Effector CD4-positive, alpha-beta T cell (primary cell): ENCODE measurements around the gene C8G.

ENCODE experiments used
- DNase-seq: peaks from one replicate; pipeline ENCODE4 v3.0.0-alpha.2; 2020
- total RNA-seq: gene quantifications from one replicate; lab custom pipeline; 2026; lab: John Stamatoyannopoulos, UW

The C8G gene
- 0.75 reads per million for total RNA-seq

DNA sequence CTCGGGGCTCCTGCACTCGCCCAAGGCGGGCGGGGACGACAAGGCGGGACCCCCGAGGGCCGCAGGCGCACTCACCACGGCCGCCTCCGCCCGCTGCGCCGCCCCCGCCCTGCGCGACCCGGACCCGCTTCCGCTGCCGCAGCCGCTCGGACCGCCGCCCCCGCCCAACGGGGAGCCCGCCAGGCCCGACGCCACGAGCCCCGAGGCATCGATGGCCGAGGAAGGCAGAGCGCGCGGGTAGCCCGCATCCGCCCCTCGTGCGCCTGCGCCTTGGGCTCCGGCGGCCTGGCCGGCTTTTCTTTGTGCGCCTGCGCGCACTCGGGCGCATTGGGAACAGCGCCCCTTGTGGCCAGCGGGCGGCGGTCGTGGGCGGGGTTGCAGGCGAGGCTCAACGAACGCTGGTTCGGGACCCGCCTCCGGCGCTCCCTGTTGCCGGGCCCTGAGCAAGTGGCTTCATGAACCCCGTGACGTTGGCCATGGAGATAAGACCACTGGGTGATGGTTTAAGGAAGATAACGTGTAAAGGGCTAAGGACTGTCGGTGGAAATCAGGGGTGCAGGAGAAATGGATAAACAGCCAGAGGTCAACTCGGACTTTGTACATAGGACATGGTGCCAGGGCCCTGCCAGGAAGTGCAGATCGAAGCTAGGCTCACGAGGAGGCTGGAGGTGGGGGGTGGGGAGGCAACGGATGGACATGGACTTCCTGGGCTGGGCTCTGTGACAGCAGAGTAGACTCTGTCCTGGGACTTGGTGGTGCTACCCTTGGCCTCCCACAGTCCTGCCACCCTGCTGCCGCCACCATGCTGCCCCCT, at the start of gene C8G, which contains the start of gene FBXW5:
Gene C8G (plus strand): TSS at position 725 of the 814 bp plus-strand sequence. CDS start 78 bp downstream, at position 803.
Gene FBXW5 (minus strand): TSS at position 220 of the 814 bp plus-strand sequence. CDS start 655 bp downstream, outside the sequence.
- DNase-seq, result peak; percentile 90

DNA sequence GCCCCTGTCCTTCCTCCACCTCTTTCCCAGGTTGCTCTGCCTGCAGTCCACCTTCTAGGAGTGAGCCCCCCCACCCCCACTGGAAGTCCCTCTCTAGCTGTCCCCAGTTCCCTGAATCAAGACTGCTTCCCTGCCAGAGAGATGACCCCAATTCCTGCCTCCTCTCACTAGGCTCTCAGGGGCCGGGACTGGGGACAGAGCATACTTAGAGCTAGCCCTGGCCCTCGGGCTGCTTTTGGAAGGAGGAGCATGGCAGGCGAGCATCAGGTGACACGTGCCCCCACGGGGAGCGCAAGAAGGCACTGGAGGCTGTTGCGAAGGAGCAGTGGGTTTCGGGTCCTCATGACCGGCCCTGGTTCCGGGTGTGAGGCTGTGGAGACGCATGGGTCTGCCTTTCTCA, 49.0 kb upstream of the C8G start:
- DNase-seq, result no peak

GRCh38 chr9:136898483-136899100, 46.5 kb upstream of the C8G start:
- DNase-seq, result no peak

- DNase-seq, result no peak
Measured at GRCh38 chr9:136899196-136899595, 45.8 kb upstream of the C8G start.

- DNase-seq, result no peak
Measured at GRCh38 chr9:136900556-136900955, 44.5 kb upstream of the C8G start.

DNA sequence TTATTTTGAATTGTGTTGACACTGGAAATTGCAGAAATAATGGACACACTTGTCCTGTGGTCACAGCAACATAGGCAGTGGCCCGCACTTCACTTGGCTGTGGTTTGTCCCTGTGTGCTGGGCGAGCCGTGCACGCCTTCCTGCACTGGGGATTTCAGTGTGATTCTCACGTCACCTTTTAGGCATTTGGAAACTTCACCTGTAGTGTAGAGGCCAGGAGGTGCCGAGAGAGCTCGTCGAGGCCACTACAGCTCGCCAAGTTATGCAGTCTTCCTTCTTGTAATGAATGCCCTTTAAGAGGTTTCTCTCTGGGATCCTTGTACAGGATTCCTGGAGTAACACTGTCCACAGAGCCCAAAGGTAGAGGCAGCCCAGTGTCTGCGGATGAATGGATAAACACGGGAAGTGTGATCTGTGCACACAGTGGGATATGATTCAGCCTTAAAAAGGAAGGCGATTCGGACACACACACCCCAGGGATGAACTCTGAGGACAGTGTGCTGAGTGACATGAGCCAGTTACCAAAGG, 44.0 kb upstream of the C8G start:
- DNase-seq, result no peak

DNA sequence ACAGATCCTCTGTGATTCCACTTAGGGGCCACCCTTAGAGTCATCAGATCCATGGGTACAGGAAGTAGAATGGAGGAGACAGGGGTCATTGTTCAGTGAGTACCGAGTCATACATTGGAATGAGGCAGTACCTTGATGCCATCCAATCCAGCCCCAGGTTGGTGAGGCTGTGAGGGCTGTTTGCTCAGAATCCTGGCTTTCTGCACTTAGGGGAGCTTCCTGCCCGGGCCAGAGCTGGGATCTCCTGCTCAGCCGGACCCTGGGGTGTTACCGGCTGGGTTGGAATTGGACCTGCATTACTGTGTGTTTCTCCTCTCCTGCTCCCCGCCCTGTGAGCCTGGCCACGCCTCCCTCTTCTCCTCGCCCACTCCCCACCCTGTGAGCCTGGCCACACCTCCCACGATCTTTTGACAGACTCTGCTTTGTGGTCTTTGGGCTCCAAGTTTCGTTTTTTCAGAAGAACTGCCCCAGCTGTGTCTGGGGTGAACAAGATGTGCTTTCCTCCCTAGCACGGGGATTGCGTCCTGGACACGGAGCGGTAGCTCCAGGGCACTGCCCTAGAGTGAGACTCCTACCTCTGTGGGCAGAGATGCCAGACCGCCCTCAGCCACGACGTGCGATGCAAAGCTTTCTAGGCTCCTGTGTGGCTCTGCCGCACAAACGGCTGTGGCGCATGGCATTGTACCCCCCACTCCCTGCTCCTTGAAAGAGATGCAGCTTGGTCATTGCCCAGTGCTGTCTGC, 43.4 kb upstream of the C8G start:
- peak; percentile 63 for DNase-seq

DNA sequence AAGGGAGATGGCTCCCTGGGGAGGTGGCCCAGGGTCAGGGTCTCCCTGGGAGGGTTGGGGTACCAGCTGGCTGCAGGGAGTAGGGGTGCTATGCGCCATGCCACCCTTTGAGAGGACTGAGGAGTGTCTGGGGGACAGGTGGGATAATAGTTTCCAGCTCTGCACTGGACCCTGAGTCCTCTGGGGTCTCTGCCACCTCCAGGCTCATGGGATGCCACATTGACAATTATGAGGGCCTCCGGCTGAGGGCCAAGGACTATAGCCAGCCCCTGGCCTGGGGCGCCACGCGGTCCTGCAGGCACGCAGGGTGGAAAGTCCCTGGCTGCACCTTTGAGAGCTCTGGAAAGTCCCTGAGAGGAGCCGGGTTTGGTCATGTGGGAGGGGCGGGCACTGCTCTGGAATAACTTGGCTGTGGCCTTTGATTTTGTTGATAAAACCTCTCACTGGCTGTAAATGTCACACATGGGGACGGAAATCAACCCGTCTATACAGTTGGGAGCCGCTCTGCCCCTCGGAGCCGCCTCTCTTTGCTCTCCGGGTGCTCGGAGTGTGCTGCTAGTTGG, 42.7 kb upstream of the C8G start:
- peak; percentile 85 for DNase-seq

- DNase-seq, result no peak
Measured at GRCh38 chr9:136903041-136903554, 41.9 kb upstream of the C8G start.

DNA sequence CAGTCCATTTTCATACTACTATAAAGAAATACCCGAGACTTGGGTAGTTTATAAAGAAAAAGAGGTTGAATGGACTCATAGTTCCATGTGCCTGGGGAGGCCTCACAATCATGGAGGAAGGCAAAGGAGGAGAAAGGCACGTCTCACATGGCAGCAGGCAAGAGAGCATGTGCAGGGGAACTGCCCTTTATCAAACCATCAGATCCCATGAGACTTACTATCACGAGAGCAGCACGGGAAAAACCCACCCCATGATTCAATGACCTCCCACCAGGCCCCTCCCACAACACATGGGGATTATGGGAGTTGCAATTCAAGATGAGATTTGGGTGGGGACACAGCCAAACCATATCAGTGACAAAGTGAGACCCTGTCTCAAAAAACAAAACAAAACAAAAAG, 38.8 kb upstream of the C8G start:
- DNase-seq, result no peak

DNA sequence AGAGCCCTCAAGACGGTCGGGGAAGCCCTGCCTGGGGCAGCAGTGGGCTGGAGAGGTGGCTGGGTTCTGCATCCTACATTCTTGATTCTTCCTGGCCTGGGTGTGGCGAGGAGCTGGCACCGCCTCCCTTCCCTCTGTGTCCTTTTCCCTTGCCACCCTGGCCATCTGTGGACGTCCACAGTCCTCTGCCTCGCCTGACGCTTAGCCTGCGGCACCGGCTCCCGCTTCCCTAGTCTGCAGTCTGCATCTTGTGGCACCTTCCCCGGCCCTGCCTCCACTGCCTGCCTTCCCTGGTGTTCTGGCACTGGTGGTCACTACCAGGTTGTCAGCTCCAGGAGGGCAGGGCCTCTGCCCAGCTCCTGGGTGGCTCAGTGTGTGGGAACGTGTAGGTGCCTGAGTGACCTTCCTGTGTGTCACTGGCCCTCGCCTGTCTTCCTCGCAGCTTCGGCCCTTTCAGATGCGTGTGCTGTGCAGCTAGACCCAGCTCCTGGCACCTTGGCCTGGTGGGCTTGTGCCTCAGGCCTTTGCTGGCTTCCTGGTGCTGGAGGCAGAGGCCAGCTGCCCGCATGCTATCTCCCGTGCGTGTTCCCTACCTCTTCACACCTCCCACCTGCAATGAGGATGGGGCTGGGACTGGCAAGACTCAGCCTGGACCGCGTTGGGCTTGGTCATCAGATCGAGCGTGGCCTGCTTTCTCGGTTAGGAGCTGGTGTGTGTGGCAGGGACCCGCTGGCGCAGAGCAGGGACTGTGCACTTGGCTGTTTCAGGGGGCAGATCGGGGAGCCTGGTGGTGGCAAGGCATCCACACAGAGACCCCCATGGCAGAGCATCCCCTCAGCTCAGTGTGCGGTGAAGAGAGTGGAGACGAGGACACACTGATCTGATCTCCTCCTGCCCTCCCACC, 37.8 kb upstream of the C8G start:
- DNase-seq, result no peak

DNA sequence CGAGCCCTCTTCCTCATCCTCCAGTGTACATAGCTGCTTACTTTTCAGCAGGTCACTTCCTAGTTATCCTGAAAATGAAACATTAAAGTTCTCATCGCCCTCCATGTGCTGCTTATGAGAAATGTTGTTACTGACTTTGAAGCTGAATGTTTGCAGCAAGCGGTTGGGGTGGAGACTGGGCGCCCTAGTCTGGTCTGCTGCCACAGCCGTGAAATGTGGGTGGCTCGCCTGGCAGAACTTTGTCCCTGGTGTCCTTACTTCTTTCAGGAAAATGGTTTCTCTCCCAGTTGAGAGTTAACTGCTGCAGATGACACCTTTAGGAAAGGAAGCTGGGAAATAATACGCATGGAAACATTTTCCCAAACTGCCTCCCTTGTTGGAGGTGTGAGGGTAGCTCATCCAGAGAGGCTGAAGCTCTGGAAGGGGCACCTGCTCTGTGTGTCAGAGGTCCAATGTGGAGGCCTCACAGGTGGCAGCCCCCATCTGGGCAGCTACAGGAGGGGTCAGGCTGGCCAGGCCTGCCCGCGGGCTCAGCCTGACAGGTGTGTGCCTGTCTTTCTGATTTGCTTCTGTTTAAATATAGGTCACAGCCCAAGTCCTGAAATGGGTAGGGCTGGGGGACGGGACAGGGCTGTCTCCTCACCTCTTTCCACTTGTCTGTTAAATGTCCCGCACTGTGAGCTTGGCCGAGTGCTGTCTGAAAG, 34.7 kb upstream of the C8G start:
- no peak for DNase-seq

DNA sequence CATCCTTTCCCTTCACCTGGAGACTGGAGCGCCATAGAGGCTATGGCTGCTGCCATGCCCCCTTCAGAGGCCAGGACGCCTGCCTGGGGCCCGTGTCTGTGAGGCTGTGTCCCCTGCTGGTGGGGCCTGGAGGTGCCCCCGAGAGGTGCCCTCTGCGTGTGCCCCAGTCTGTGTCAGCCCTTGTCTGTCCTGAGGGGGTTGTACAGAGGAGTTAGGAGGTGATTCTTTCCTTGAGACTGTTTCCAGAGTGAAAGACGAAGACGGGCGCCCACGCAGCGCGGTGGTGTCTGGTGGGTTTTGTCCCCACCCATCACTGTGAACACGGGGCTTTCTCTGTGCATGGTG, 34.2 kb upstream of the C8G start:
- DNase-seq, result no peak

GRCh38 chr9:136913701-136914438, 31.2 kb upstream of the C8G start:
- DNase-seq, result no peak

- no peak for DNase-seq
Measured at GRCh38 chr9:136915632-136916329, 29.3 kb upstream of the C8G start.

DNA sequence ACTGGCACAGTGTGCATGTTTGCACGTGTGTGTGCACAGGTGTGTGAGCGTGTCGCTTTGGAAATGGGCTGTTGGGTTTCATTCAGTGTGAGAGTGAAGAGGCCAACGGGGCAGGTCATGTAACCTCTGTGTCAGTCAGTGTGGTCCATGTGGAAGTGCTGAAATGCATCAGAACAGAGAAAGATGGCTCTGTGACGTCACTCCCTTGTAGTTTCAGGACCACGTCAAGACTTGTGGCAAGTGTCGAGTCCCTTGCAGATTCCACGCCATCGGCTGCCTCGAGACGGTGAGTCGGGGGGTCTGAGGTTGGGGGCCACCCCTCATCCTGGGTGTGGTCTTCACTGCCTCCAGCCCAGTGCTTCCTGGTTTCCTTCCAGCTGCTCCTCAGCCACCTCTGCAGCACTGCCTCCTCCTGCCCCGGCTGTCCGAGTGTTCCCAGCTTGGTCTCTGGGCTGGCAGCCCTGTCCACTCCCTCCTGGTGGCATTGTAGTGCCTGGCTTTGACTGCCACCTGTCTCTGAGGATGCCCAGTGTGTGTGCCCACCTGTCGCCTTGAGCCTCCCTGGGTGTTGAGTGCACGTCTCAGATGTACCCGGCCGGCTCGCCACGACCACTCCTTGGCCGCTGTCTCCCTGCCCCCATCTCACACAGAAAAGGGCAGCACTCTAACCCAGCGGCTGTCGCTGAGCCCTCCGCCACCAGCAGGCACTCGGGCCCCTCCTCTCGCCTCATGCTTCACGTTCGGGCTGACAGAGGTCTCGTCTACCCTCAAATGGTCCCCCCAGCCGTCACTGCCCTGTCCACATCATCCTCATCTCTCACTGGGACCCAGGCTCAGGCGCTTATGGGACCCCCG, 28.5 kb upstream of the C8G start:
- DNase-seq, result no peak

GRCh38 chr9:136917902-136918301, 27.1 kb upstream of the C8G start:
- DNase-seq, result no peak

GRCh38 chr9:136920069-136920468, 25.0 kb upstream of the C8G start:
- no peak for DNase-seq
